Activated CD4-positive, alpha-beta T cell treated with anti-CD3 and anti-CD28 coated beads for 36 hours (primary cell): ENCODE measurements around the gene LRRC47. TPM values are rescaled to one million over a fixed set of nuclear protein-coding genes. Genes with fewer than 3 reads are reported as not detected.
"Not testable (repeated sequence)": the region's sequence is repeated elsewhere in the genome, so short reads cannot be mapped to it uniquely, and the experiment has no call there.

ENCODE experiments used
- ATAC-seq: fragments of 200-7000 bp; cut with Tn5 transposase; one replicate; pipeline ENCODE4 v1.10.0; 2021; ENCODE audit warnings: mild to moderate bottlenecking, moderate library complexity
- CTCF ChIA-PET: fragments of 350-600 bp; sonication (Branson Sonifier 250); formaldehyde crosslinking; loops from one replicate; lab custom pipeline; 2021; ENCODE audit warnings: antibody characterized with exemption; lab: Charles Lee
- POLR2A ChIA-PET: fragments of 350-600 bp; sonication (Branson Sonifier 250); formaldehyde crosslinking; loops from one replicate; lab custom pipeline; 2021; ENCODE audit warnings: antibody characterized with exemption, inconsistent platforms; lab: Charles Lee
- DNase-seq: peaks from one replicate; pipeline ENCODE4 v3.0.0-alpha.2; 2020
- H3K27ac Mint-ChIP-seq: one replicate; pipeline ENCODE4 v1.8.0; 2021; ENCODE audit warnings: mixed read lengths
- H3K27me3 Mint-ChIP-seq: one replicate; pipeline ENCODE4 v1.8.0; 2021; ENCODE audit warnings: mixed read lengths
- H3K36me3 Mint-ChIP-seq: one replicate; pipeline ENCODE4 v1.8.0; 2021; ENCODE audit warnings: low read depth, mixed read lengths
- H3K4me1 Mint-ChIP-seq: one replicate; pipeline ENCODE4 v1.8.0; 2021; ENCODE audit warnings: mixed read lengths
- H3K4me3 Mint-ChIP-seq: one replicate; pipeline ENCODE4 v1.8.0; 2021; ENCODE audit warnings: mild to moderate bottlenecking, moderate library complexity, mixed read lengths
- H3K9me3 Mint-ChIP-seq: one replicate; pipeline ENCODE4 v1.8.0; 2021; ENCODE audit warnings: low read depth, mixed read lengths
- intact Hi-C, 2 experiments: fragments of 100-400 bp; cut with DNase I in 1 of 2; cut with micrococcal nuclease in 1 of 2; formaldehyde crosslinking; loops; one replicate each; pipeline versions ENCODE4 v1.14.2 to v1.15.1; 2022 to 2024; cut with DNase I, micrococcal nuclease
- total RNA-seq, 2 experiments: library from RNA; stranded (reverse); gene quantifications; one replicate each; pipeline ENCODE4 v1.2.3, GENCODE V29; 2021

Gene LRRC47
- total RNA-seq, 2 experiments from 2014 or later = 34.8 to 38.7 TPM

DNA sequence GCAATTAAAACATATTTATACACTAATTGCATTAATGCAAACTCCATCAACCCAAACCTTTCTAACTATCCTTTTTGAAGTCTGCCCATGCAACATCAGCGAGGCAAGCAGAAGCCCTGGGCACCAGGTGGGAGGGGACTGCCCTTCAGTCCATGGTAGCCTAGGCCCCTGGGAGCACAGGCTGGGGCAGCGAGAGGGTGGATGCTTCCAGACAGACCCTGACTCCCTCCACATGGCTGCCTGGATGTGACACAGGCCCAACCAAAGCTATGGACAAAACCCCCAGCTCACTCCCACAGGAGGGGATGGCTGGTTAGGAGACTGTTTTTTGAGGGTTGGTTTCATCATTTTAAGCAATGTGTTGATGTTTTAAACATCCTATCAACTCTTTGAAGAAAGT is 17.8 kb upstream of the LRRC47 start:
- DNase-seq = no peak
- H3K4me3 Mint-ChIP-seq = no peak overlapping the region
- ChIA-PET CTCF (no interaction called here), POLR2A (no interaction called here)
- no peaks in the 10 kb centered on the region for H3K4me1 Mint-ChIP-seq
- no peaks in the 10 kb centered on the region for H3K27me3 Mint-ChIP-seq
- H3K9me3 Mint-ChIP-seq = no peaks in the 10 kb centered on the region
- intact Hi-C loops = no loop called here
- ATAC-seq = no peak
- no peak overlapping the region for H3K27ac Mint-ChIP-seq
- H3K36me3 Mint-ChIP-seq = peaks cover 8% of the 10 kb centered on the region

DNA sequence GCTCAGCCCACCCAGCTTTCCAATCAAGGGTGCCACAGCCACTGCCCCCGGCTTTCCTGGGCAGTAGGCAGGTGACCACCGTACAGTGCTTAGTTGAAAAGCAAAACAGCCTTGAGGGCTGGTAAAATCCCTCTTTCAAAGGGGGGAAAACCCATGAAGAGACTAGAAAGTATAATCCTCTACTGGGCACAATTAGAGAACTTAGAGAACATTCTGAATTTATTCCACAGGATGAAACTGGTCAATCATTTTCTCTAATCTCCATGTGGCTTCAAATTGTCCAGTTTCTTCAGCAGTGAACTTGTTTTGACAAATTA is 15.3 kb upstream of the LRRC47 start:
- ATAC-seq = no peak
- H3K9me3 Mint-ChIP-seq = peaks cover 2% of the 10 kb centered on the region
- DNase-seq = no peak
- intact Hi-C loops = no loop called here
- H3K27me3 Mint-ChIP-seq = no peaks in the 10 kb centered on the region
- no peak overlapping the region for H3K27ac Mint-ChIP-seq
- ChIA-PET POLR2A (no interaction called here), CTCF (no interaction called here)
- peaks cover 8% of the 10 kb centered on the region for H3K36me3 Mint-ChIP-seq
- H3K4me3 Mint-ChIP-seq = no peak overlapping the region
- H3K4me1 Mint-ChIP-seq = no peaks in the 10 kb centered on the region

DNA sequence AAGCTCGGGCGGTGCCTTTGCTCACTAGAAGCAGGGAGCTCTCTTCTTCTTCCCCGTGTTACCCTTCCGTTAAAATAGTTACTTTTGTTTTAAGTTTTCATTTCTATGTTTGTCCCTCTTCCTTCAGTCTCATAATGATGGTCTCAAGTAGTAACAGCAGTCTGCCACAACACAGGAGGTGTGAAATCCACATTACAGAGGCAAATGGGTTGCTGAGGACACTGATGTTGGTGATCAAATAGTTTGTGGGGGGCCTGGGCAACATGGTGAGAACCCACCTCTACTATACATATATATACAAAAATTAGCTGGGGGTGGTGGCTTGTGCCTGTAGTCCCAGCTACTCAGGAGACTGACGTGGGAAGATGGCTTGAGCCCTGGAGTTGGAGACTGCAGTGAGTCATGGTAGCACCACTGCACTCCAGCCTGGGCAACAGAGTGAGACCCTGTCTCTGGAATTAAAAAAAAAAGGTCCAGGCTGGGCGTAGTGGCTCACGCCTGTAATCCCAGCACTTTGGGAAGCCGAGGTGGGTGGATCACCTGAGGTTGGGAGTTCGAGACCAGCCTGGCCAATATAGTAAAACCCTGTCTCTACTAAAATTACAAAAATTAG is 14.0 kb upstream of the LRRC47 start:
- CTCF ChIA-PET = interaction anchor here (0.6 kb wide), 1 partner anchor 739 kb away, joined by 3 read pairs; no protein-coding TSS in a partner anchor
- H3K27me3 Mint-ChIP-seq, POLR2A ChIA-PET: not testable (repeated sequence)

DNA sequence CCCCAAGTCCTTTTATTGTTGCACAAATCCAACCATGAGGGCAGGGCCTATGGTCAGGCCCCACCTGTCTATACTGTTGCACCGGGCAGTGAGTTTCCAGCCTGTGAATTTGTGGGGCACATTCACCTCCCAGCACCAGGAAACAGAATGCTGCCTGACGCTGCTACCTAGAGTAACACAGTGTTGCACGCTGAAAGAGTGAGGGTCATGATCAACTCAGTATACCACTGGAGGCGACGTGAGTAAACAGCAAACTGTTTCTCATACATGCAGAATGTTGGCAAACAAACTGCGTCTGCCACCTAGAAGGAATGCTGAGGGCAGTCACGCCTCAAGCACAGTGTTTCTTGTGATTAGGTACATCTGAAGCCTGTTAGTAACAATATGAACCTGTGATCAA is 13.4 kb upstream of the LRRC47 start:
- POLR2A ChIA-PET = no interaction called here
- intact Hi-C loops = no loop called here
- H3K4me1 Mint-ChIP-seq = no peaks in the 10 kb centered on the region
- no peaks in the 10 kb centered on the region for H3K27me3 Mint-ChIP-seq
- ATAC-seq = no peak
- DNase-seq = no peak
- peaks cover 2% of the 10 kb centered on the region for H3K36me3 Mint-ChIP-seq
- H3K4me3 Mint-ChIP-seq = no peak overlapping the region
- CTCF ChIA-PET = interaction anchor here (0.6 kb wide), 1 partner anchor 740 kb away, joined by 3 read pairs; no protein-coding TSS in a partner anchor
- peaks cover 4% of the 10 kb centered on the region for H3K9me3 Mint-ChIP-seq
- H3K27ac Mint-ChIP-seq = no peak overlapping the region

More for the DNA sequence above, 14.0 kb upstream of the LRRC47 start:
- H3K9me3 Mint-ChIP-seq, H3K36me3 Mint-ChIP-seq, DNase-seq, H3K4me1 Mint-ChIP-seq, H3K4me3 Mint-ChIP-seq, H3K27ac Mint-ChIP-seq, ATAC-seq, intact Hi-C loops: not testable (repeated sequence)

DNA sequence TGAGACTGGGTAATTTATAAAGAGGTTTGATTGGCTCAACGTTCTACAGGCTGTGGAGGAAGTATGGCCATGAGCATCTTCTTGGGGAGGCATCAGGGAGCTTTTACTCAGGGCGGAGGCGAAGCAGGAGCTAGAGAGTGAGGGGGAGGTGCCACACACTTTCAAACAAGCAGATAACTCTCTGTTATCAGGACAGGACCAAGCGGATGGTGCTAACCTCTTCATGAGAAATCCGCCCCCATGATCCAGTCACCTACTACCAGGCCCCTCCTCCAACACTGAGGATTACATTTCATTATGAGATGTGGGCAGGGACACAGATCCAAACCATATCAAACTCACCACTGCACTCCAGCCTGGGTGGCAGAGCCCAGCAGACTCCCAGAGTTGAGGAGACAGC is 11.5 kb upstream of the LRRC47 start:
- H3K27me3 Mint-ChIP-seq = peaks cover 6% of the 10 kb centered on the region
- intact Hi-C loops = no loop called here
- DNase-seq = no peak
- H3K9me3 Mint-ChIP-seq = peaks cover 4% of the 10 kb centered on the region
- H3K27ac Mint-ChIP-seq = no peak overlapping the region
- H3K36me3 Mint-ChIP-seq = no peaks in the 10 kb centered on the region
- ATAC-seq = no peak
- ChIA-PET CTCF (no interaction called here), POLR2A (no interaction called here)
- no peaks in the 10 kb centered on the region for H3K4me1 Mint-ChIP-seq
- H3K4me3 Mint-ChIP-seq = no peak overlapping the region

DNA sequence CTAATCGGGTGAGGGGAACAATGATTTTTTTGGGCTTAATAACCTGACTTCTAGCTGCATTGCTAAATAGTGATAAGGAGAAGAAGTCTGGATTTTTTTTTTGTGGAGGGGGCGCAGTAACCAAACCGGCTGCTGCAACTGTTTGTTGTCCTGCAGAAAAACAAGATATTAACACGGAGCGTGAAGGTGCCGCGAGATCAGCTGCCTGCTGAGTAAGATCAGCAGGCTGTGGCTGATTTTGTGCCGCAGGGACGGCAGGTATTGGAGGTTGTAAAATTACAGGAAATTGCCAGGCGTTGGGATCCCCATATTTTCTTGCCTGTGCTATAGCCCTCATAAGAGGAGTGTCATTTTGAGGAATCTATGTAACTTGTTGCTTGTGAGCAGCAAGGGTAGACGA is 8.7 kb upstream of the LRRC47 start:
- ChIA-PET POLR2A (no interaction called here), CTCF (no interaction called here)
- Mint-ChIP-seq H3K4me3 (no peak overlapping the region), H3K36me3 (no peaks in the 10 kb centered on the region), H3K27me3 (peaks cover 12% of the 10 kb centered on the region), H3K9me3 (peaks cover 4% of the 10 kb centered on the region), H3K27ac (no peak overlapping the region), H3K4me1 (peaks cover 8% of the 10 kb centered on the region)
- ATAC-seq = no peak
- no peak for DNase-seq
- intact Hi-C loops = no loop called here

DNA sequence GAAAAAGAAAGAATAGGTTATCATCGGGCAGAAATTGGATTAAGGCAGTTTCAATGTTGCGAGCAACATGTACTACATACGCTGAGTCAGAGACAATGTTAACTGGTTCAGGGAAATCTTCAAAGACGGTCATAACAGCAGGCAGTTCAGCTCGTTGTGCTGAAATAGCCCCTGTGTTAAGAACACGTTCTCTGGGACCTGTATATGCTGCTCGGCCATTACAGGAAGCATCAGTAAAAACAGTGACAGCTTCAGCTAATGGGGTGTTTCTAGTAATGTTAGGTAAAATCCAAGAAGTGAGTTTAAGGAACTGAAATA is 8.3 kb upstream of the LRRC47 start:
- CTCF ChIA-PET, POLR2A ChIA-PET: not testable (repeated sequence)

DNA sequence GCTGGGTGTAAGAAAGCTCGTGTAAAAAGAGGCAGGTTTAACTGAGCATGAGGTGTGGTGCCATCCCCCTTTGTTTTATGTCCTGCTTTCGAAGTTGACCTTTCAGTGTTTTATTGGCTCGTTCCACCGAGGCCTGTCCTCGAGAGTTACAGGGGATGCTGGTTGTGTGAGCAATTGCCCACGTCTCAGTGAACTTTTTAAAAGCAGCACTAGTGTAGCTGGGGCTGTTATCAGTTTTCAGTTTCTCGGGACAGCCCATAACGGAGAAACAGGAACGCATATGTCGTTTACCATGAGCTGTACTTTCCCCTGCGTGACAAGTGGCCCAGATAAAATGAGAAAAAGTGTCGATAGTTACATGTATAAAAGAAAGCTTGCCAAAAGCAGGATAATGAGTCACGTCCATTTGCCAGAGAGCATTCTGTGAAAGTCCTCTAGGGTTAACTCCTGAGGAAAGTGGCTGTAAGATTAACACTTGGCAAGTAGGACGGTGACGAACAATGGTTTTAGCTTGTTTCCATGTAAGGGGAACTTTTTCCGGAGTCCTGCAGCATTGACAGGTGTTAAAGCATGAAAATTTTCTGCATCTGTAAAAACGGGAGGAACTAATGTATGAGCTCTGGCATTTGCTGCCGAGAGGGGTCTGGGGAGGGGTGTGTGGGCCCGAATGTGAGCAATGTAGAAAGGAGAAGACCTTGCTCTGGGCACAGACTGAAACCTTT is 7.8 kb upstream of the LRRC47 start:
- H3K27ac Mint-ChIP-seq = no peak overlapping the region
- peaks cover 8% of the 10 kb centered on the region for H3K4me1 Mint-ChIP-seq
- DNase-seq (no peak), ATAC-seq (no peak)
- H3K36me3 Mint-ChIP-seq = no peaks in the 10 kb centered on the region
- H3K9me3 Mint-ChIP-seq = peaks cover 4% of the 10 kb centered on the region
- intact Hi-C loops = no loop called here
- POLR2A ChIA-PET = no interaction called here
- H3K27me3 Mint-ChIP-seq = peaks cover 15% of the 10 kb centered on the region
- CTCF ChIA-PET = no interaction called here
- H3K4me3 Mint-ChIP-seq = no peak overlapping the region

More for the DNA sequence above, 8.3 kb upstream of the LRRC47 start:
- H3K4me3 Mint-ChIP-seq, H3K9me3 Mint-ChIP-seq, H3K36me3 Mint-ChIP-seq, intact Hi-C loops, H3K27ac Mint-ChIP-seq, ATAC-seq, H3K4me1 Mint-ChIP-seq, DNase-seq: not testable (repeated sequence)
- H3K27me3 Mint-ChIP-seq = peaks cover 13% of the 10 kb centered on the region

DNA sequence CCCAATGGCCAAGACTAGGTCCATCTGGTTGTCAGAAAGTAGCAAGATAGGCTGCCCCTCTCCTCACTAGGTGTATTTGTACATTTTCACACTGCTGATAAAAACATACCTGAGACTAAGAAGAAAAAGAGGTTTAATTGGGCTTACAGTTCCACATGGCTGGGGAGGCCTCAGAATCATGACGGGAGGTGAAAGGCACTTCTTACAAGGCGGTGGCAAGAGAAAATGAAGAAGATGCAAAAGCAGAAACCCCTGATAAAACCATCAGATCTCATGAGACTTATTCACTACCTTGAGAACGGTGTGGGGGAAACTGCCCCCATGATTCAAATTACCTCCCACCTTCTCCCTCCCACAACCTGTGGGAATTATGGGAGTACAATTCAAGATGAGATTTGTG is 4.5 kb upstream of the LRRC47 start:
- H3K36me3 Mint-ChIP-seq, H3K27ac Mint-ChIP-seq, ATAC-seq, H3K4me3 Mint-ChIP-seq, DNase-seq, H3K9me3 Mint-ChIP-seq, POLR2A ChIA-PET: not testable (repeated sequence)
- intact Hi-C loops = loop anchor here in 1 of 2 experiments (1.0 kb wide), 1 partner anchor 24 kb away; no protein-coding TSS in a partner anchor
- Mint-ChIP-seq H3K27me3 (peaks cover 15% of the 10 kb centered on the region), H3K4me1 (peaks cover 14% of the 10 kb centered on the region)
- CTCF ChIA-PET = interaction anchor here (0.7 to 1.0 kb wide), 2 partner anchors 25 to 310 kb away, joined by 3 to 4 read pairs; no protein-coding TSS in a partner anchor

DNA sequence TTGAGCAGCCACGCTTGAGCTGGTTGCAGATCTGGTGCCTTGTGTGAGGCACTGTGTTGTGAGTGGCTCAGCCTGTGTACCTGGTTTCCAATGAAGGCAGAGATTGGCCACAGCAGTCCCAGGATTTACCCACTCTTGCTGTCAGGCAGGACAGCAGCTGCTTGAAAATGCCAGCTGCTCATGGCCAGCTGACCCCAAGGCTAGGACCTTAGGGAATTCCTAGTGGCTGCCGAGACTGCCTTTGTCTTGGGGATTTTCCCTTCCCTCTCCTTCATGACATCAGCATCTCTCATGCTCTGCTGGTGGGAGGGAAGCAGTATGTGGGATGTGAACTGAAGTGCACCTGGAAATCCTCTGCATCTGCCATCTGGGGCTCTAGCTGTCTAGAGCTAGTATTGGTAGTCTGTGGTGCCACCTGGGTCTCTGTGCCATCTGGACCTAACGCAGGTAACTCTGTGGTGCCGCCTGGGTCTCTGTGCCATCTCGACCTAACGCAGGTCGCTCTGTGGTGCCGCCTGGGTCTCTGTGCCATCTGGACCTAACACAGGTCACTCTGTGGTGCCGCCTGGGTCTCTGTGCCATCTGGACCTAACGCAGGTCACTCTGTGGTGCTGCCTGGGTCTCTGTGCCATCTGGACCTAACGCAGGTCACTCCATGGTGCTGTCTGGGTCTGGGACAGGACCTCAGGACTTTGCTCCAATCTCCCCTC is 3.8 kb upstream of the LRRC47 start:
- Mint-ChIP-seq H3K27ac (no peak overlapping the region), H3K4me1 (peaks cover 18% of the 10 kb centered on the region), H3K9me3 (no peaks in the 10 kb centered on the region), H3K4me3 (no peak overlapping the region), H3K27me3 (peaks cover 15% of the 10 kb centered on the region), H3K36me3 (peaks cover 1% of the 10 kb centered on the region)
- ATAC-seq (no peak), DNase-seq (no peak)
- ChIA-PET POLR2A (no interaction called here), CTCF (interaction anchor here (0.6 kb wide), 1 partner anchor 174 kb away, joined by 3 read pairs; no protein-coding TSS in a partner anchor)
- intact Hi-C loops = no loop called here

DNA sequence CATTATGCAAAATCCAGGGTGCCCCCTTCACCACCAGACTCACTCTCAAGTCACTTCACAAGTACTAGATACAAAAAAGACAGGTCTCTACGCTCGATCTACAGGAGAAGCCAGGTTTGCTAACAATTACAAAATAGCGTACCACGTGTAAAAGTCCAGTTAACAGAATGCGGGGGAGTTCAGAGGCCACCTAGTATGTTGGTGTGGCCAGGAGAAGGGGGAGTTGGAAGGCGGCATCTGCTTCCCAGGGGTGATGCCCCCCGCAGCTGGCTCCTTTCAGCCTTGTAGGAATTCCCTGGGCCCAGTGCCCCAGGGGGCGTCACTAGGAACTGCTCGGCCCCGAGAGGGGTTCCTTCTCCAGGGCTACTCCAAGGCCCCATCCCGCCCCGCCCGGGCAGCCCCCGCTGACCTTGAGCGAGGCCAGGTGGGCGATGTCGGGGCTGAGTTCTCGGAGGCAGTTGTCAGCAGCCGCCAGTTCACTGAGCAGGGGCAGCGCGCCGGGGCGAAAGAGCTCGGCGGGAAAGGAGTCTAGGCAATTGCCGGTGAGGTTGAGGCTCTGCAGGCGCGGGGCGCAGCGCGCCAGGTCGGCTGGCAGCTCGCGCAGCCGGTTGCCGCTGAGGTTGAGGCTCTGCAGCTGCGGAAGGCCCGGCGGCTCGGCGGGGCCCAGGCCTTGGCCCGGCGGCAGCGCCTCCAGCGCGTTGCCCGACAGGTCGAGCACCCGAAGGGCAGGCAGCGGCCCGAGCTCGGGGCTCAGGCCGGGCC is 664 bp downstream of the LRRC47 start:
- POLR2A ChIA-PET = interaction anchor here (0.5 to 1.0 kb wide), 3 partner anchors 14 to 62 kb away, joined by 3 to 4 read pairs (median 4); partner anchors contain the start of gene DFFB

More for the DNA sequence above, 664 bp downstream of the LRRC47 start:
- no peaks in the 10 kb centered on the region for H3K9me3 Mint-ChIP-seq
- H3K27ac Mint-ChIP-seq = peak overlapping the region; percentile 56
- DNase-seq (peak; percentile 28), ATAC-seq (no peak)
- CTCF ChIA-PET = interaction anchor here (1.0 to 1.4 kb wide), 4 partner anchors 10 to 20 kb away, joined by 3 to 5 read pairs (median 3); no protein-coding TSS in a partner anchor
- intact Hi-C loops = loop anchor here (1.0 kb wide), 7 partner anchors 19 to 171 kb away; partner anchors contain the start of genes C1orf174 (in 2 of the 2), CEP104 (in 2 of the 2), DFFB (in 2 of the 2) and SMIM1 (in 1 of the 2)
- H3K4me3 Mint-ChIP-seq = peak overlapping the region; percentile 79
- peaks cover 14% of the 10 kb centered on the region for H3K36me3 Mint-ChIP-seq
- H3K4me1 Mint-ChIP-seq = peaks cover 38% of the 10 kb centered on the region
- peaks cover 3% of the 10 kb centered on the region for H3K27me3 Mint-ChIP-seq
